Testis (tissue), 3 donors: ENCODE measurements around the gene DDIAS. TPM values are rescaled to one million over a fixed set of nuclear protein-coding genes. Genes with fewer than 3 reads are reported as not detected.

Source experiments
- DNase-seq: peaks from one replicate; pipeline ENCODE4 v3.0.0-alpha.2; 2019
- H3K27ac ChIP-seq, 2 donors: fragments of 200-600 bp; sonication (generic); one replicate each; pipeline ENCODE4 v1.5.1; 2019
- H3K27me3 ChIP-seq: fragments of 200-600 bp; sonication (generic); one replicate; pipeline ENCODE4 v1.5.1; 2019
- H3K36me3 ChIP-seq: fragments of 200-600 bp; sonication (generic); one replicate; pipeline ENCODE4 v1.5.1; 2017; ENCODE audit warnings: low read depth; ENCODE audit errors: missing control alignments
- H3K4me1 ChIP-seq: fragments of 200-600 bp; sonication (generic); one replicate; pipeline ENCODE4 v1.5.1; 2019
- H3K4me3 ChIP-seq, 2 donors: fragments of 200-600 bp; sonication (generic); one replicate each; pipeline ENCODE4 v1.5.1; 2017 to 2019
- H3K9me3 ChIP-seq: fragments of 200-600 bp; sonication (generic); one replicate; pipeline ENCODE4 v1.5.1; 2017
- POLR2A ChIP-seq: fragments of 450-650 bp; IDR thresholded peaks from one replicate; pipeline ENCODE4 v1.6.1; 2017; ENCODE audit warnings: antibody characterized with exemption, mild to moderate bottlenecking, moderate library complexity
- WGBS, 2 donors: methylation state at CpG; one replicate each; pipeline ENCODE4 v1.1.5; 2018; 5-methylcytosine and 5-hydroxymethylcytosine counted together
- intact Hi-C: fragments of 100-400 bp; cut with DNase I; formaldehyde crosslinking; loops from one replicate; pipeline ENCODE4 v1.15.1; 2023; ENCODE audit warnings: low total_unique reads
- polyA plus RNA-seq: library from polyadenylated mRNA; stranded (reverse); fragments of 350-450 nt; fragmentation: Illumina TruSeq; extraction: RNeasy Lipid Tissue Mini Kit (QIAGEN cat#74804); gene quantifications from one replicate; pipeline ENCODE4 v1.2.3, GENCODE V29; 2014; ENCODE audit warnings: low read depth, low replicate concordance; ENCODE audit not compliant: insufficient read depth
- total RNA-seq, 2 donors: library from RNA; depleted of rRNA; stranded (reverse); fragments of >200 nt; gene quantifications; one replicate each; pipeline ENCODE4 v1.2.3, GENCODE V29; 2016
- TF ChIP-seq, protein P1 (sequence below), 3 experiments: fragments of 450-650 bp in 2 of 3; fragments of 200-600 bp in 1 of 3; sonication (generic) in 1 of 3; IDR thresholded peaks; one replicate each; pipeline ENCODE4 v1.5.1; 2016 to 2019; ENCODE audit warnings: antibody characterized with exemption in 3 of 3, mild to moderate bottlenecking in 2 of 3, moderate library complexity in 1 of 3

DDIAS gene
- total and polyA plus RNA-seq, 3 donors from 2014 or later: 11.8 to 14.6 (median 13.4) TPM

DNA sequence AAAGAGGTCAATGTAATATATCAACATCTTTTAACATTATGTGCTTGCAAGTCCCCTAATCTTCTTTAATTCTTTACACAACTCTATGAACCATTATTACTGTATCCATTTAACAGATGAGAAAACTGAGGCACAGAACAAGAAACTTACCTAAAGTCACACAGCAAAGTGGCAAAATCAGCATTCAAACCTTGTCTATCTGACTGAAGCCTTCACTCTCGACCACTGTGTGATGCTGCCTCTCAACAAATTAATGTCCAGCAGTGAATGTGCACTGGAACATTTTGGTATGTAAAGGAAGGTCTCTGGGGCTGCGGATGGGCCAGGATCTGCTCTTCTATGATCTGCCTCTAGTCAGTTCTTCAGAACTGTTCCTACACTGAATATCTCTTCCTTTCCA, 43.4 kb upstream of the DDIAS start:
- H3K36me3 ChIP-seq: no peaks in the 10 kb centered on the region
- H3K9me3 ChIP-seq: no peaks in the 10 kb centered on the region
- no peak overlapping the region for H3K27ac ChIP-seq
- 78 to 86% methylated on average over 2 of the region's 2 CpGs for WGBS, 2 donors
- no peaks in the 10 kb centered on the region for H3K4me1 ChIP-seq
- no peaks in the 10 kb centered on the region for H3K27me3 ChIP-seq
- DNase-seq: no peak
- TF ChIP-seq, protein P1, sequence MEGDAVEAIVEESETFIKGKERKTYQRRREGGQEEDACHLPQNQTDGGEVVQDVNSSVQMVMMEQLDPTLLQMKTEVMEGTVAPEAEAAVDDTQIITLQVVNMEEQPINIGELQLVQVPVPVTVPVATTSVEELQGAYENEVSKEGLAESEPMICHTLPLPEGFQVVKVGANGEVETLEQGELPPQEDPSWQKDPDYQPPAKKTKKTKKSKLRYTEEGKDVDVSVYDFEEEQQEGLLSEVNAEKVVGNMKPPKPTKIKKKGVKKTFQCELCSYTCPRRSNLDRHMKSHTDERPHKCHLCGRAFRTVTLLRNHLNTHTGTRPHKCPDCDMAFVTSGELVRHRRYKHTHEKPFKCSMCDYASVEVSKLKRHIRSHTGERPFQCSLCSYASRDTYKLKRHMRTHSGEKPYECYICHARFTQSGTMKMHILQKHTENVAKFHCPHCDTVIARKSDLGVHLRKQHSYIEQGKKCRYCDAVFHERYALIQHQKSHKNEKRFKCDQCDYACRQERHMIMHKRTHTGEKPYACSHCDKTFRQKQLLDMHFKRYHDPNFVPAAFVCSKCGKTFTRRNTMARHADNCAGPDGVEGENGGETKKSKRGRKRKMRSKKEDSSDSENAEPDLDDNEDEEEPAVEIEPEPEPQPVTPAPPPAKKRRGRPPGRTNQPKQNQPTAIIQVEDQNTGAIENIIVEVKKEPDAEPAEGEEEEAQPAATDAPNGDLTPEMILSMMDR (IDR thresholded peaks at IDR 0.05): no peak
- no peak for TF ChIP-seq POLR2A
- no peak overlapping the region for H3K4me3 ChIP-seq
- intact Hi-C loops: no loop called here

DNA sequence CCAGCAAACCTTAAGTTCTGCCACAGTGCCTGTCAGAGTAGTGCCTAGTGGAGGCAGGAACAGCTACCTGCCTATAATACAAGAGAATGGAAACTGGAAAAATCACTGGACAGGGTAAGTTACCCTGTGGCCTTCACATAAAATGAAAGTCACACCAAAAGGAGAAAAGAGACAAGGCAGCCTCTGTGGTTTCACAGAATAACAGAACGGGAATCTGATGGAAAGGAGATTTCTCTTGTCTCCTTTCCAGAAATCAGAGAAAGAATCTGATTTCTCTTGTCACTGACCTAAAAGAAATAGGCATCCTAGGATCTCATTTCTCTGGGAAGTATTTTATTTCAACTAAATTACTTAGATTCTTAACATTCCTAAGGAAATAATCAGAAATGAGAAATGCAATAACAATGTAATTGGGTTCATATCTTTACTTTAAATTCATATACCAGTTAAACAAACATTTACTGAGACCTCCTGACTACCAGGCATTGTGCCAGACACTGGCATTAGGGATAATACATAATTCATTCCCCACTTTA, 42.9 kb upstream of the DDIAS start:
- no peaks in the 10 kb centered on the region for H3K36me3 ChIP-seq
- TF ChIP-seq POLR2A: no peak
- TF ChIP-seq, protein P1 (IDR thresholded peaks at IDR 0.05): no peak
- no peaks in the 10 kb centered on the region for H3K4me1 ChIP-seq
- H3K4me3 ChIP-seq: no peak overlapping the region
- no peaks in the 10 kb centered on the region for H3K9me3 ChIP-seq
- WGBS, 2 donors: 44% methylated on average over 1 of the region's 1 CpG
- intact Hi-C loops: no loop called here
- no peak for DNase-seq
- no peaks in the 10 kb centered on the region for H3K27me3 ChIP-seq
- H3K27ac ChIP-seq: no peak overlapping the region

DNA sequence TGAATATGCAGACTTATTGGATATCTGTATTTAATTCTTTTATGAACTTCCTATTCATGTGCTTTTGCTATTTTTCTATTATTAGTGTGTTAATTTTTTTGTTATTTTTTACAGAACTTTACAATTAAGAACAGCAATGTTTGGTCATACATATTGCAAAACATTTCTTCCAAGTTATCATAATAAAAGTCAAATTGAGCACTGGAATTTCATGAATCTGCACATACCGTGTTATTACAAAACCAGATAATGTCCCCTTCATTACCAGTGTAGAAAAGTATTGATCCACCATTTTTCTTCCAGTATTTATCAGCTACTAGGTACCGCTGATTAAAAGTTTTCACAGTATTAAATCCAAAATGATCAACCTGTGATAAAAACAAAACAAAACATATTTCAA, 41.8 kb upstream of the DDIAS start:
- Histone ChIP-seq H3K27ac (no peak overlapping the region), H3K4me1 (no peaks in the 10 kb centered on the region), H3K9me3 (no peaks in the 10 kb centered on the region), H3K27me3 (no peaks in the 10 kb centered on the region), H3K4me3 (no peak overlapping the region), H3K36me3 (no peaks in the 10 kb centered on the region)
- TF ChIP-seq, protein P1 (IDR thresholded peaks at IDR 0.05): no peak
- TF ChIP-seq POLR2A: no peak
- WGBS, 2 donors: 91 to 92% methylated on average over 2 of the region's 2 CpGs
- DNase-seq: no peak
- intact Hi-C loops: no loop called here

DNA sequence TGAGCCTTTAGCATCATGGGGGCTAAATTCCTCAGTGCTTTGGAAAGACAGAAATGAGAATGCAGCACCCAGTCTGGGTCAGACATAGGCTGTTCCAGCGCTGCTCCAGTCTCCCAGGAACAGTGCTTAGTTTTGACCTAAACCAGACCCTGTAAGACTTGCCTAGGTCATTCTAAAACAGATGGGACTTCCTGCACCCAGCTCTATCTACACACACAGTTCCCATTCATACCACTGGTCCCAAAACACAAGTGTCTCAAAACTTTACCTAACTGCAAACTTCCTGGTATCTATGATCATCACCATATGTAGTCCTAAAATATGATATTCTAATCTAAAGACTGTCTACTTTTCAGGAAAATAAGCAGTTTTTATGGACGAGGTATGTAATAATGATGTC, 39.2 kb upstream of the DDIAS start:
- Histone ChIP-seq H3K27ac (no peak overlapping the region), H3K27me3 (no peaks in the 10 kb centered on the region), H3K4me3 (no peak overlapping the region), H3K9me3 (no peaks in the 10 kb centered on the region), H3K36me3 (no peaks in the 10 kb centered on the region), H3K4me1 (no peaks in the 10 kb centered on the region)
- DNase-seq: no peak
- TF ChIP-seq POLR2A: no peak
- TF ChIP-seq, protein P1 (IDR thresholded peaks at IDR 0.05): no peak
- 88 to 91% methylated on average over 2 of the region's 2 CpGs for WGBS, 2 donors
- intact Hi-C loops: no loop called here

DNA sequence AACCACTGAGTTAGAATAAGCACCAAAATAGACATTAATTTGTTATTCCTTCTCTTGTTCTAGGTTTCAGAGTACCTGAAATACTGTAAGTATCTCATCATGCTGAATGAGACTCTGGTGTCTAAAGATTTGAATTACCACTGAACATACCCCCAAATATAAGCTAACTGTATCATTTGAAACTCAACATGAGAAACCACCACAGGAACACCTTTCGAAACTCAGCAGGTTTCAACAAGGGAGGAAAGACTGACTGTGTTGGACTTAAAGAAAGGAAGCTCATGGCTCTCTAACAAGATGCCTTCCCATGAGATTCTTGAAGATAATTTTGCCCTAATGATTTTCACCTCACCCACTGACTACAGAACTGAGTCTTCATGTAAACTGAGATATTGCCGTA, 38.3 kb upstream of the DDIAS start:
- intact Hi-C loops: no loop called here
- 94% methylated on average over 2 of the region's 2 CpGs for WGBS, 2 donors

More for the DNA sequence above, 38.3 kb upstream of the DDIAS start:
- no peak for DNase-seq
- Histone ChIP-seq H3K27ac (no peak overlapping the region), H3K4me1 (no peaks in the 10 kb centered on the region), H3K4me3 (no peak overlapping the region), H3K36me3 (no peaks in the 10 kb centered on the region), H3K9me3 (no peaks in the 10 kb centered on the region), H3K27me3 (no peaks in the 10 kb centered on the region)
- TF ChIP-seq, protein P1 (IDR thresholded peaks at IDR 0.05): no peak
- TF ChIP-seq POLR2A: no peak
